Rectal smooth muscle tissue (tissue), 1 donor: ENCODE data around the gene ADSS2.
"Not testable (repeated sequence)": the region's sequence is repeated elsewhere in the genome, so short reads cannot be mapped to it uniquely, and the experiment has no call there.

Experiments
- H3K27ac ChIP-seq: one replicate; pipeline ENCODE4 v1.7.0; 2013; ENCODE audit warnings: low read depth, low read length, inconsistent platforms
- H3K27me3 ChIP-seq: one replicate; pipeline ENCODE4 v1.7.0; 2013; ENCODE audit warnings: low read length; ENCODE audit not compliant: control insufficient read depth, insufficient read depth
- H3K36me3 ChIP-seq: one replicate; pipeline ENCODE4 v1.7.0; 2013; ENCODE audit warnings: low read length; ENCODE audit not compliant: control insufficient read depth, insufficient read depth
- H3K4me1 ChIP-seq: one replicate; pipeline ENCODE4 v1.7.0; 2013; ENCODE audit warnings: low read length; ENCODE audit not compliant: control insufficient read depth, insufficient read depth
- H3K4me3 ChIP-seq: one replicate; pipeline ENCODE4 v1.7.0; 2013; ENCODE audit warnings: low read length
- H3K9ac ChIP-seq: one replicate; pipeline ENCODE4 v1.7.0; 2013; ENCODE audit warnings: low read length

The ADSS2 gene

GRCh38 chr1:244386595-244386994 is 65.1 kb downstream of the ADSS2 start:
- Histone ChIP-seq H3K4me3 (no peak overlapping the region), H3K27ac (no peak overlapping the region), H3K4me1 (no peaks in the 10 kb centered on the region), H3K27me3 (no peaks in the 10 kb centered on the region), H3K36me3 (no peaks in the 10 kb centered on the region), H3K9ac (no peak overlapping the region)

- Histone ChIP-seq H3K9ac (no peak overlapping the region), H3K27me3 (no peaks in the 10 kb centered on the region), H3K36me3 (no peaks in the 10 kb centered on the region), H3K27ac (no peak overlapping the region), H3K4me1 (no peaks in the 10 kb centered on the region), H3K4me3 (no peak overlapping the region)
These were observed 67.6 kb downstream of the ADSS2 start for GRCh38 chr1:244384066-244384465.

GRCh38 chr1:244383278-244383884 is 68.3 kb downstream of the ADSS2 start:
- Histone ChIP-seq H3K27ac (no peak overlapping the region), H3K36me3 (no peaks in the 10 kb centered on the region), H3K9ac (no peak overlapping the region), H3K4me1 (no peaks in the 10 kb centered on the region), H3K4me3 (no peak overlapping the region), H3K27me3 (no peaks in the 10 kb centered on the region)

- no peak overlapping the region for H3K4me3 ChIP-seq
- no peaks in the 10 kb centered on the region for H3K36me3 ChIP-seq
- no peaks in the 10 kb centered on the region for H3K27me3 ChIP-seq
- H3K4me1 ChIP-seq: no peaks in the 10 kb centered on the region
- H3K9ac ChIP-seq: no peak overlapping the region
- H3K27ac ChIP-seq: no peak overlapping the region
These were observed 69.7 kb downstream of the ADSS2 start for GRCh38 chr1:244381878-244382565.

GRCh38 chr1:244376126-244376525 is 75.6 kb downstream of the ADSS2 start:
- H3K27me3 ChIP-seq: no peaks in the 10 kb centered on the region
- no peaks in the 10 kb centered on the region for H3K4me1 ChIP-seq
- H3K9ac ChIP-seq: no peak overlapping the region
- no peak overlapping the region for H3K4me3 ChIP-seq
- no peak overlapping the region for H3K27ac ChIP-seq
- no peaks in the 10 kb centered on the region for H3K36me3 ChIP-seq

- H3K36me3 ChIP-seq: no peaks in the 10 kb centered on the region
These were observed 76.7 kb downstream of the ADSS2 start for GRCh38 chr1:244375051-244375450.

GRCh38 chr1:244374484-244374883 is 77.2 kb downstream of the ADSS2 start:
- not testable (repeated sequence) for H3K36me3 ChIP-seq, H3K4me1 ChIP-seq, H3K27ac ChIP-seq, H3K27me3 ChIP-seq, H3K4me3 ChIP-seq, H3K9ac ChIP-seq

More at GRCh38 chr1:244375051-244375450, 76.7 kb downstream of the ADSS2 start:
- no peaks in the 10 kb centered on the region for H3K4me1 ChIP-seq
- no peaks in the 10 kb centered on the region for H3K27me3 ChIP-seq
- H3K27ac ChIP-seq: no peak overlapping the region
- H3K4me3 ChIP-seq: no peak overlapping the region
- H3K9ac ChIP-seq: no peak overlapping the region

GRCh38 chr1:244371242-244372141 is 80.2 kb downstream of the ADSS2 start:
- Histone ChIP-seq H3K4me1 (no peaks in the 10 kb centered on the region), H3K36me3 (no peaks in the 10 kb centered on the region), H3K27ac (no peak overlapping the region), H3K27me3 (no peaks in the 10 kb centered on the region), H3K9ac (no peak overlapping the region), H3K4me3 (no peak overlapping the region)

GRCh38 chr1:244370060-244370637 is 81.6 kb downstream of the ADSS2 start:
- H3K27ac ChIP-seq: no peak overlapping the region
- H3K27me3 ChIP-seq: no peaks in the 10 kb centered on the region
- no peak overlapping the region for H3K9ac ChIP-seq
- H3K4me1 ChIP-seq: no peaks in the 10 kb centered on the region
- no peaks in the 10 kb centered on the region for H3K36me3 ChIP-seq
- no peak overlapping the region for H3K4me3 ChIP-seq

- H3K27me3 ChIP-seq: no peaks in the 10 kb centered on the region
- no peaks in the 10 kb centered on the region for H3K4me1 ChIP-seq
- no peaks in the 10 kb centered on the region for H3K36me3 ChIP-seq
- H3K27ac ChIP-seq: no peak overlapping the region
- H3K9ac ChIP-seq: no peak overlapping the region
- H3K4me3 ChIP-seq: no peak overlapping the region
These were observed 82.3 kb downstream of the ADSS2 start for GRCh38 chr1:244369256-244370057.

- no peak overlapping the region for H3K4me3 ChIP-seq
- no peaks in the 10 kb centered on the region for H3K27me3 ChIP-seq
- H3K36me3 ChIP-seq: no peaks in the 10 kb centered on the region
- no peak overlapping the region for H3K27ac ChIP-seq
- no peak overlapping the region for H3K9ac ChIP-seq
- H3K4me1 ChIP-seq: no peaks in the 10 kb centered on the region
These were observed 83.4 kb downstream of the ADSS2 start for GRCh38 chr1:244368279-244368678.
